D721Med (cell line): ENCODE measurements around the gene GRAP.

Experiments used
- DNase-seq: peaks from one replicate; pipeline ENCODE4 v3.0.0; 2011; ENCODE audit warnings: low spot score; ENCODE audit not compliant: insufficient read length
- FAIRE-seq: peaks from 2 replicates; lab custom pipeline; 2011; peaks lifted over from hg19 to GRCh38; lab: Jason Lieb, UNC
- TF ChIP-seq, protein P1 (sequence below): IDR thresholded peaks from 2 replicates; pipeline ENCODE4 v1.5.1; 2012; ENCODE audit warnings: mild to moderate bottlenecking, control low read depth; ENCODE audit not compliant: insufficient read depth; ENCODE audit errors: missing control alignments

The GRAP gene

DNA sequence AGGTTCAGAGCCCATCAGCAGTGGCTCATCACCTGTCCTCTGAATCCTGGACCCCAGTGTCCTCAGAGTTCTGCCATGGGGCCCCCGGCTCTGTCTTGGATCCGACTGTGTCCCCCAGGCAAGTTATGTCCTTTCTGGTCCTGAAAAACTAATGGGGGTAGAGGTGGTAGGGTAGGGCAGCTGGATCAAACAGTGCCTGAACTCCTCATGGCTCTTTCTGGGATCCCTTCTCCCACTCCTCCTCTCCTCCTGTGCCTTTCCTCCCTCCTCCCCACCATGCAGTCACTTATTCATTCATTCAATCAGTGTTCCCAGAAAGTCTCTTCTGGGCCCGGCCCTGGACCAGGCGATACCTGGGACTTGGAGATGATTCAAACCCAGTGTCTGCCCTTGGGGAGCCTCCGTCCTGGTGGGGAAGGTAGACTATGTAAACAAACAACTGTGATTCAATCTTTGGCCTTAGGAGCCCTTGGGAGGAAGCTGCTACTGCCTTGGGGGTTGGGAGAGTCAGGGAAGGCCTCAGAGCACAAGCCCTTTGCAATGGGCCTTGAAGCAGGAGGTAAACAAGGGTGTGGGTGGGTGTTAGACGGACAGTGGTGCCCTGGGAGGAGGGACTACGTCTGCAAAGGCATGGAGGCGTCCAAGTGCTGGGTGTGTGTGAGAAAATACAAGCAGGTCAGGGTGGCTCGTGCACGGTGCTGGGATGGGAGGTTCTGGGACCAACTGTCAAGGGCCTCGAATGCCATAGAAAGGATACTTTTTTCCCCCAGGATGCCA is 35.8 kb downstream of the GRAP start:
- FAIRE-seq (no peak), DNase-seq (no peak)
- TF ChIP-seq, protein P1, sequence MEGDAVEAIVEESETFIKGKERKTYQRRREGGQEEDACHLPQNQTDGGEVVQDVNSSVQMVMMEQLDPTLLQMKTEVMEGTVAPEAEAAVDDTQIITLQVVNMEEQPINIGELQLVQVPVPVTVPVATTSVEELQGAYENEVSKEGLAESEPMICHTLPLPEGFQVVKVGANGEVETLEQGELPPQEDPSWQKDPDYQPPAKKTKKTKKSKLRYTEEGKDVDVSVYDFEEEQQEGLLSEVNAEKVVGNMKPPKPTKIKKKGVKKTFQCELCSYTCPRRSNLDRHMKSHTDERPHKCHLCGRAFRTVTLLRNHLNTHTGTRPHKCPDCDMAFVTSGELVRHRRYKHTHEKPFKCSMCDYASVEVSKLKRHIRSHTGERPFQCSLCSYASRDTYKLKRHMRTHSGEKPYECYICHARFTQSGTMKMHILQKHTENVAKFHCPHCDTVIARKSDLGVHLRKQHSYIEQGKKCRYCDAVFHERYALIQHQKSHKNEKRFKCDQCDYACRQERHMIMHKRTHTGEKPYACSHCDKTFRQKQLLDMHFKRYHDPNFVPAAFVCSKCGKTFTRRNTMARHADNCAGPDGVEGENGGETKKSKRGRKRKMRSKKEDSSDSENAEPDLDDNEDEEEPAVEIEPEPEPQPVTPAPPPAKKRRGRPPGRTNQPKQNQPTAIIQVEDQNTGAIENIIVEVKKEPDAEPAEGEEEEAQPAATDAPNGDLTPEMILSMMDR, result no peak

DNA sequence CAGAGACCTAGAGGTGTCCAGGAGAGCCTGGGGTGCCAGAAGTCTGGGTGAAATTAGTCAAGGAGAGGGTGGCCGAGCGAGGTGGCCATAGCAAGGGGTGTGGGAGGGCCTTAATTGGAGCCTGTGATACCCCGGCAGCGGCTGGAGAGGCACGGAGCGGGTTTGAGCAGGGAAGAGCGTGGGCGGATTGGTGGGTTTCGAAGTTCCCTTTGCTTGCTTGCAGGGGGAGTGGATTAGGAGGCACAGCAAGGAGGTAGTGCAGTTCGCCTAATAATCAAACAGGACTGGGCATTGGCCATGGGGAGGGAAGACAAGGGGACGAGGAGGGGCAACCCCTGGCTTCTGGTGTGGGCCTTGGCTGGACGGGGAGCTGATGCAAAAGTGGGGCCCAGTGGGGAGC is 36.8 kb downstream of the GRAP start:
- TF ChIP-seq, protein P1, result no peak
- no peak for FAIRE-seq
- no peak for DNase-seq

DNA sequence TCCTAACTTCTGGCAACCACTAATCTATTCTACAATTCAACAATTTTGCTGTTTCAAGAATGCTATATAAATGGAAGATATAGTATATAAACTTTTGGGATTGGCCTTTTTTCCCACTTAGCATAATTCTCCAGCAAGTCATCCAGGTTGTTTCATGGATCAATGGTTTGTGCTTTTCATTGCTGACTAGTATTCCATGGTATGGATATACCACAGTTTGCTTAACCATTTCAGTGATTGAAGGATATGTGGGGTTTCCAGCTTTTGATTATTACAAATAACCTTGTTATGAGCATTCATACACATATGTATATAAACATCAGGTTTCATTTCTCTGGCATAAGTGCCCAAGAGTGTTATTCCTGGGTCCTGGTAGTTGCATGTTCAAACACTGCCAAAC is 40.1 kb downstream of the GRAP start:
- FAIRE-seq, result no peak
- TF ChIP-seq, protein P1, result no peak
- no peak for DNase-seq

DNA sequence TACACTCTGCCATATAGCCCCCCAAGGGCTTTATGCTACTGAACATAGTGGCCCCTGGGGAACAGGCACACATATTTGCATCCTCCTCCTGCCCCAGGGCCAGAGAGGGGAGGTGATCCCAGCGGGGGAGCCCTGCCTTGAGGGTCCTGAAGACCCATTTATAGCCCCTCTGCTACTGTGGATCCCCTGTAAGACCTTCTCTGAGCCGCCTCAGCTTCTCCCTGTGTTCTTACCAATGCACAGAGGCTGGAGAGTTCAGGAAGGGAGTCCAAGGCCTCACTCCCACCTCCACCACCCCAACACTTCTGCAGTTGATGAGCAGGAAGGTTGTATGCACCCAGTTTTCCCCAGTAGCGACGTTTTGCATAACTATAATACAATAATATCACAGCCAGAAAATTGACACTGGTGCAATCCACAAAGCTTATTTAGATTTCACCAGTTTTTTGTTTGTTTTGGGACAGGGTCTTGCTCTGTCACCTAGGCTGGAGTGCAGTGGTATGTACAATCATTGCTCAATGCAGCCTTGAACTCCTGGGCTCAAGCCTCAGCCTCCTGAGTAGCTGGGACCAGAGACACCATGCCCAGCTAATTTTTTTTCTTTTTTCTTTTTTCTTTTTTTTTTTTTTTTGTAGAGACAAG is 40.8 kb downstream of the GRAP start:
- TF ChIP-seq, protein P1, result no peak
- DNase-seq, result no peak
- no peak for FAIRE-seq

DNA sequence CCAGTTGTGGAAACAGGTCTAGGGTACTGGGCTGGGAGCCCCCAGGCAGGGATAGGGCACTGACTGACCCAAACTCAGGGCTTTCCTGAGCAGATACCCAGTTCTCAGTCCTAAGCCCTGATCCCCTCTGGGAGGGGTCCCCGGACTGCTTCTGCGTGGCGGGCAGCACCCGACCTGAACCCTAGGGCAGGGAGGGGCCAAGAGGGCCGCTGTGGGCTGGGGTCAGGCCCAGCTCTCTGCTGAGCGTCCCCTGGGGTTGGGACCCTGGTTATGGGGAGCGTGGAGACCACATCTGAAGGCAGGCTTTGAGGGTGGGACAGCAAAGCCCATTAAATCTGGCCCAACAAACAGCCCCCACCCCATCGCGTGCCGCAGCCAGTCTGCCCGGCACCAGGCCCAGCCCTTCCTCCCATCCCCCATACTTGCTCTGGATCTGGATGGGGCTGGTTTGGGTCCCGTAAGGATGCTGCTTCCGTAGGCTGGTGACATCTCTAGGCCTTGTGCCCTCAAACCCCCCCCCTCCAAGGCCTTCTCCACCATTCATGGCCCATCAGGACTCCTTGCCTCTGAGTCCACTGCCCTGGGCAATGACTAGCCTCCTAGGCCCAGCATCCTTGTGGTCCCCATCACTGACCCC is 41.5 kb downstream of the GRAP start:
- no peak for DNase-seq
- no peak for FAIRE-seq
- TF ChIP-seq, protein P1, result no peak

DNA sequence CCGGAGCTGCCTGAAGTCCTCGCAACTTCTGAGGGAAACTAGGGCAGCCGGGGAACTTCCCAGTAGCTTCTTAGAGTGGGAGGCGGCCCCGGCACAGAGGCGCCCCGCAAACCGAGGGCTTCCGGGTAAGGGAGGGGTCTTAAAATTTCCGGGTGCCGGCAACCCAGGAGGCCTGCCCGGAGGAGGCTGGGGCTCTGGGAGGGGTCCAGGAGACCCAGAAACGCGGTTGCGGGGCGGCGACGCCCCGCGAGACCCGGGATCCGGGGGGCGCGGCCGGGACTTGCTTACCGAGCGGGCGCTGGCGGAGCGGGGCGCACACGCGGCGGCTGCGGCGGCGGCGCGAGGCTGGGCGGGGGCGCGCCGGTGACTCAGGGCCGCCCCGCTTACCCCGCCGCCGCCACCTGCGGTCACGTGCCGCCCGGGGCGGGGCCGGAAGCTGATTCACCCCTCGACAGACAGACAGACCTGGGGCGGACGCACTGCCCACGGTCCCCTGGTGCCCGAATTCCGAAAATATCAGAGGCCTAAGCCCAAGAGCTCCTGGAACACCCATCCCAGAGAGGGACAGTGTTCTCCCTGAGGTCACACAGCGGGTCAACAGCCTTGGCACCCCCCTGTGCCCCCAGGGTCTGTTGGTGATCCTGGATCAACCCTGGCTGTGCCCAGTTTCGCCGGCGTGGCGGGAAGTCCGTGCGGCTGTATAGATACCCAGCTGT is 42.2 kb downstream of the GRAP start, which contains the start of gene FAM83G:
FAM83G (minus strand) TSS at position 344 of the 716 bp plus-strand sequence. CDS start 723 bp downstream, outside the sequence.
- peak; percentile 63 for DNase-seq
- TF ChIP-seq, protein P1, result no peak
- no peak for FAIRE-seq
